HG03280 (cell line): ENCODE data around the gene ADAMTS14.

ENCODE experiments used
- ATAC-seq: cut with Tn5 transposase; IDR thresholded peaks from one replicate; pipeline ENCODE4 v1.9.1; 2021; ENCODE audit warnings: mild to moderate bottlenecking, moderate library complexity; ENCODE audit not compliant: unreplicated experiment

The ADAMTS14 gene

GRCh38 chr10:70748801-70749573 lies 76.7 kb downstream of the ADAMTS14 start:
- no peak for ATAC-seq

- no peak for ATAC-seq
Measured at GRCh38 chr10:70749756-70750155, 77.5 kb downstream of the ADAMTS14 start.

GRCh38 chr10:70750156-70750703 lies 77.9 kb downstream of the ADAMTS14 start:
- ATAC-seq = no peak

GRCh38 chr10:70751356-70751755 lies 79.0 kb downstream of the ADAMTS14 start:
- ATAC-seq = no peak

- no peak for ATAC-seq
Measured at GRCh38 chr10:70751991-70752390, 79.7 kb downstream of the ADAMTS14 start.

DNA sequence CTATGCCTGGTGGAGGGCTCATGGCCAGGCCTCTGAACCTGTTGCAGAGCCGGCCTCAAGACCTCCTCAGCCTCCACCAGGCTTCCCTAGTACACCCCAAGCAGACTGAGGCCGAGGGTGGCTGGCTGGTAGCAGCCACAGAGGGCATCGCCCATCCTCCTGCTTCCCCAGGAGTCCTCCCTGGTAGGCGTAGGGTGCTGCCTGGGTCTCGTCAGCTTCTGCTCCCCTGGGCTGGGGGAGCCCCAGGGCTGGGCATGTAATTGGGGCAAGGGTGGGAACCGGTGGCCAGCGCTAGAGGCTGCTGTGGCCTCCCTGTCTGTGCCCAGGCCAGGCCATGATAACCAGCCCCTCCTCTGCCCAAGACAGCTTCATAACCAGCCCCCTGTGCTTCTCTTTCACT lies 80.3 kb downstream of the ADAMTS14 start:
- ATAC-seq = no peak

GRCh38 chr10:70753026-70753663 lies 80.8 kb downstream of the ADAMTS14 start:
- ATAC-seq = no peak

GRCh38 chr10:70753841-70754621 lies 81.7 kb downstream of the ADAMTS14 start:
- ATAC-seq = no peak

- no peak for ATAC-seq
Measured at GRCh38 chr10:70756700-70757360, 84.5 kb downstream of the ADAMTS14 start.

- no peak for ATAC-seq
Measured at GRCh38 chr10:70757856-70758255, 85.5 kb downstream of the ADAMTS14 start.

- ATAC-seq = no peak
Measured at GRCh38 chr10:70758757-70759514, 86.6 kb downstream of the ADAMTS14 start.

DNA sequence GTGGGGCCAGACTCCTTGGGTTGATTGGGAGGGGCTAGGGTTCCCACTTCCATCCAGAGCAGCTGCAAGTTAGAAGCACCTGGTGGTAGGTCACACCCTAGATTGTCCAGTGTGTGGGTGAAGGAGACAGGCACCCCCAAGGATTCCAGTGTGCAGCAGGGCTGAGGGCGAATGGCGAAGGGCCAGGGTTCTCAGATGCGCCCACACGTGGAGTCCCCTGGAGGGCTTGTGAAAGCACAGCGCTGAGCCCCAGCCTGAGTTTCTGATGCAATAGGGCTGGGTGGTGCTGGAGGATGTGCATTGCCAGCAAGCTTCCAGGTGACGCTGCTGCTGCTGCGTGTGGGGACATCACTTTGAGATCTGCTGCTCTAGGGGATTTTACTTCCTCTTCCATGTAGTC lies 87.5 kb downstream of the ADAMTS14 start:
- ATAC-seq = no peak

GRCh38 chr10:70760271-70760787 lies 88.0 kb downstream of the ADAMTS14 start:
- no peak for ATAC-seq

DNA sequence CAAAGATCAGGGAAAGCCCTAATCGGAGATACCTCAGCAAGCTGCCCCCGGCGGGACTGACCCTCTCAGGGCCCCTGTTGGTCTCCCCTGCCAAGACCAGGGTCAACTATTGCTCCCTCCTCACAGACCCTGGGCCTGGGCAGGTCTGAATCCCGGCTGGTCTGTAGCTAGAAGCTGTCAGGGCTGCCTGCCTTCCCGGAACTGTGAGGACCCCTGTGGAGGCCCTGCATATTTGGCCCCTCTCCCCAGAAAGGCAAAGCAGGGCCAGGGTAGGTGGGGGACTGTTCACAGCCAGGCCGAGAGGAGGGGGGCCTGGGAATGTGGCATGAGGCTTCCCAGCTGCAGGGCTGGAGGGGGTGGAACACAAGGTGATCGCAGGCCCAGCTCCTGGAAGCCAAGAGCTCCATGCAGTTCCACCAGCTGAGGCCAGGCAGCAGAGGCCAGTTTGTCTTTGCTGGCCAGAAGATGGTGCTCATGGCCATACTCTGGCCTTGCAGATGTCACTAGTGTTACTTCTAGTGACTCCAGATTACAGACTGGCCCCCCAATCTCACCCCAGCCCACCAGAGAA lies 88.8 kb downstream of the ADAMTS14 start:
- ATAC-seq = no peak

GRCh38 chr10:70761727-70762350 lies 89.5 kb downstream of the ADAMTS14 start:
- no peak for ATAC-seq

- ATAC-seq = no peak
Measured at GRCh38 chr10:70762441-70763175, 90.3 kb downstream of the ADAMTS14 start.

DNA sequence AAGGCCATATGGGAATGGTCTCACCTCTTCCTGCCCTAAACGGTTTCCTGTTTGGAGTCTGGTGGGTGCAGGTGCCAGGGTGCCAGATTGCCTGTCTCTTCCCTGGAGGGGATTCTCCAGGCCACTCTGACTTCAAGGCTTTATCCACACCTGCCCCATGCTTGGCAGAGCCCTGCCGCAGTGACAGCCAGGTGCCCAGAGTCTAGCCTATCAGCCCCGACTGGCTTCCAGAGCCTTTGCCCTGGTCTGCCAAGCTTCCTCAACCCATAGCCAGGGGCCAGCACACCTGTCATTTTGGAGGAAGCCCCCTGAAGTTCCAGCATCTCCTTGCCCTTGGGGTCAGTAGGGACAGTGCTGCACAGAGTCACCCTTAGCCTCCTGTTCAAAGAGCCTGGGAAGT lies 91.3 kb downstream of the ADAMTS14 start:
- ATAC-seq = no peak

GRCh38 chr10:70765794-70766594 lies 93.7 kb downstream of the ADAMTS14 start:
- ATAC-seq = no peak
